MG63 (cell line): ENCODE results near the gene B4GALNT3. TPM values are rescaled to one million over a fixed set of nuclear protein-coding genes. Genes with fewer than 3 reads are reported as not detected.

Experiments
- DNase-seq: peaks from one replicate; pipeline ENCODE4 v3.0.0-alpha.2; 2020
- H3K27me3 ChIP-seq: fragments of 250-450 bp; sonication (Bioruptor Pico); 2 replicates; pipeline ENCODE4 v1.5.1; 2020; ENCODE audit warnings: mild to moderate bottlenecking, moderate library complexity
- H3K36me3 ChIP-seq: fragments of 250-450 bp; sonication (Bioruptor Pico); 2 replicates; pipeline ENCODE4 v1.5.1; 2020; ENCODE audit warnings: mild to moderate bottlenecking, moderate library complexity
- H3K4me3 ChIP-seq: fragments of 250-450 bp; sonication (Bioruptor Pico); 2 replicates; pipeline ENCODE4 v1.5.1; 2020; ENCODE audit warnings: mild to moderate bottlenecking, moderate library complexity
- H3K9me3 ChIP-seq: fragments of 250-450 bp; sonication (Bioruptor Pico); 2 replicates; pipeline ENCODE4 v1.5.1; 2020; ENCODE audit warnings: mild to moderate bottlenecking, moderate library complexity
- total RNA-seq: library from RNA; depleted of rRNA; stranded (reverse); fragments of >200 nt; shearing (Covaris generic); gene quantifications from 2 replicates; pipeline ENCODE4 v1.2.3, GENCODE V29; 2014; ENCODE audit warnings: low replicate concordance

B4GALNT3 gene
- total RNA-seq, 1 experiment from 2014 or later: 0.30 TPM

DNA sequence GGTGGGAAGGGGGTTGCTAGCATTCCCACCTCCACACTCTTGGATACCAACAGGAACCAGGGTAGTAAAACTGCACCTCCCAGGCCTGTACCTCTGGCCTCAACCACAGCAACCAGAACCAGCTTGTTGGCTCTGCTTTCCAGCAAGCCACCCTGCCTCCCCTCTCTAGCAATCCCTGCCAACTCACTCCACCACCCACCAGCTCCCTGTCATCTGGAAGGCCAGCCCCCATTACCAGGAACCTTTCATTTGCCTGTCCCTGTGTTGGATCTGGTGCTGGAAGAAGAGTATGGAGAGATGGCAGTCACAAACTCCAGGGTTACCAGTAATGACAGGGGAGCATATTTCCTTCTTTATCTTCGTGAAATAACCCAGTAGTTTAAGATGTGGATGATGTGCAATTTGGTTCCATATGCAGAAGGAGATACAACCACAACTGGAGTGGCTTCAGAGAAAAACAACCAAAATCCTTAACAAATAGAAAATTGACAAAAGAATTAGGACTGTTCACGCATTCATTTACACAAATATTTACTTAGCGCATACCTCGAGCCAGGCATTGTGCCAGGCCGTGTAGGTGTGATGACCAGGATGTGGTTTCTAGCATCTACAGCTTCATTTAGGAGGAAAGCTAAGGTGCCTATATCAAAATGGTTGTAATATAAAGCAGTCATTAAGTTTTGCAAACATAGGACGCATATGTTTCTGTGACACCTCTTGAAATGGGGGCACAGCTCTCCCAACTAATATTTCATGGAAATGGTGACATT lies 3.4 kb downstream of the B4GALNT3 start:
- H3K27me3 ChIP-seq: peaks cover 43% of the 10 kb centered on the region
- no peaks in the 10 kb centered on the region for H3K9me3 ChIP-seq
- DNase-seq: no peak
- H3K4me3 ChIP-seq: no peak overlapping the region
- H3K36me3 ChIP-seq: no peaks in the 10 kb centered on the region

DNA sequence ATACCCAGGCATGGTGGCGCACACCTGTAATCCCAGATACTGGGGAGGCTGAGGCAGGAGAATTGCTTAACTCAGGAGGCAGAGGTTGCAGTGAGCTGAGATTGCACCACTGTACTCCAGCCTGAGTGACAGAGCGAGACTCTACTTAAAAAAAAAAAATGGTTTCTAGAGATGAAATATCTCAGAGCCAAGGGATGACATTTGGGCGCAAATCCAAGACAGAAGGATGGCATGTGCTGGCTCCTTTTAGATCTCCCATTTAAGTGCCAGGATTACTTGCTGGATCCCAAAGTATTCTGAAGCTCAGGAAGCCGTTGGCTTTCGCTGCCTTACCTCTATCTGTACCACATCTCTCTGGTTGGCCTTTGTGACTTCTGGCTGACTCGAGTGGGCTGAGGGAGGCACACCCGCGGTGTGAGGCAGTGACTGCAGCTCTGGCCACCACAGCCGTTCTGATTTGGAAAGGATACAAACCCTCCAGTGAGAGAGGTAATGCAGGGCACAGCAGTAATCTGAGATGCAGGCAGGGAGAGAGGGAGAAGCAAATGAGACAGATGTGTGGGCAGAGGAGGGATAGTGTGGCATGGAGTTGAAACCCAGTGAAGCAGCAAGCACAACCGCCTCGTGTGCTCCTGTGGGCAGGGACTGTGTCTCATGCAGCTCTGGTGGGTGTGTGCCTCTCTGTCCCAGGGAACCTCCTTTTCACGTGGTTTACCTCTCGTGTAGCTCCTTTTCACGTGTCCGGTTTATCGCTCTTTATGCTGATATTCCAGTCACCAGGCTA lies 4.9 kb downstream of the B4GALNT3 start:
- H3K36me3 ChIP-seq: no peaks in the 10 kb centered on the region
- H3K9me3 ChIP-seq: no peaks in the 10 kb centered on the region
- H3K27me3 ChIP-seq: peaks cover 29% of the 10 kb centered on the region
- no peak overlapping the region for H3K4me3 ChIP-seq
- DNase-seq: no peak

DNA sequence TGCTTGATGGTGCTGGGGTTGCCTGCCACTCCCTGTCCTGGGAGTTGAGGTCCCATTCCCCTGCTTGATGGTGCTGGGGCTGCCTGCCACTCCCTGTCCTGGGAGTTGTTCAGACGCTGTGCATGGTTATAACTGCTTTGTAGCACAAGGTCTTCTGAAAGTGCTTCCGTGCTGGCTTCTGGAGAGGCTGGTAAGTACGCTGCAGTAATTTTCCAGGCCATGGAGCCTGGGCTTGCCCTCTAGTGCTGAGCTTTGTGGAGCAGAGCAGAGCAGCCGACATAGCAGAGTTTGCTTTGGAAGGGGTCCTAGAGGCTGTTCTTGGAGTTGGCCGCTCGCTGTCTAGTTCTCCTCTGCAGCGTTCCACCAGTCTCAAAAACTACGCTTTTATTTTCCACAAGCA lies 6.3 kb downstream of the B4GALNT3 start:
- DNase-seq: no peak
- H3K4me3 ChIP-seq: no peak overlapping the region
- peaks cover 21% of the 10 kb centered on the region for H3K27me3 ChIP-seq

GRCh38 chr12:466762-467161 lies 7.0 kb downstream of the B4GALNT3 start:
- H3K36me3 ChIP-seq: no peaks in the 10 kb centered on the region
- H3K4me3 ChIP-seq: no peak overlapping the region
- no peak for DNase-seq
- peaks cover 16% of the 10 kb centered on the region for H3K27me3 ChIP-seq
- H3K9me3 ChIP-seq: no peaks in the 10 kb centered on the region

More for the DNA sequence above, 6.3 kb downstream of the B4GALNT3 start:
- no peaks in the 10 kb centered on the region for H3K9me3 ChIP-seq
- H3K36me3 ChIP-seq: no peaks in the 10 kb centered on the region

DNA sequence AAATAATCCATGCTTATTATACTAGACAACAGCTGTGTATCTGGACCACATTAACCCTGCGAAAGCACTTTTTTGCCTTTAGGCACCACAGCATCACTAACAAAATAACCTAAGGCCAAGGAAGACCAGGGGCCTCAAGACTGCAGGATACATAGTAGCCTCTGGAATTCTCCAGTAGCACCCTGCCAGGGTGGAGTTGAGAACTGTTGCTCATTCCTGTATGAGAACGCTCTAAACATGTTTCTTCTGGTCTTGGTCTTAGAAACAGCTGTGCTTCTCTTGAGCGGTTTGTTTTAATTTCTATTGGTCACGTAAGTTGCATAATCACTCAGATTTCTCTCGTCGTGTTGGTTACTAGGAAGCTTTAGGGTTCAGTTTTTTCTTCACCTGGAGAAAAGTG lies 7.9 kb downstream of the B4GALNT3 start:
- no peaks in the 10 kb centered on the region for H3K36me3 ChIP-seq
- H3K27me3 ChIP-seq: peaks cover 8% of the 10 kb centered on the region; the same call in 1 of the 2 replicates
- DNase-seq: no peak
- H3K9me3 ChIP-seq: no peaks in the 10 kb centered on the region
- H3K4me3 ChIP-seq: no peak overlapping the region

GRCh38 chr12:468671-469389 lies 9.1 kb downstream of the B4GALNT3 start:
- H3K9me3 ChIP-seq: no peaks in the 10 kb centered on the region
- peaks cover 11% of the 10 kb centered on the region for H3K27me3 ChIP-seq
- H3K4me3 ChIP-seq: no peak overlapping the region
- DNase-seq: peak; percentile 82
- no peaks in the 10 kb centered on the region for H3K36me3 ChIP-seq

DNA sequence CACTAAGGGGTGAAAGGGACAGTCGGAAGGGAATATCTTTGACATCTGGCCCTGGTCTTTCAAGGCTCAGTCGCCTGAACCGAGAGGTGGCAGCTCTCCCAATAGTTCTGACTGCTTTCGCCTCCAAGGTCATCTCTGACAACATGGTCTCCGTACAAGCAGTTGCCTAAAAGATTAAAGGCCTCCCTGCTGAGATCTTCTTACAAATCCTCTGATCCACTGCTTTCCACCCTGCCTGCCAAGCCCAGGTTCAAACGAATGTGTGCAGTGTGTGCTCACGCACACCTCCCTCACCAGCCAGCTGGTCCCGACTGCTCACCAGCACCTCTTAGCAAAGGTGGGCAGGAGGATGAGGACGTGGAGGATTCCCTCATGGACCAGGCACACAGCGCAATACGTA lies 10.4 kb downstream of the B4GALNT3 start:
- Histone ChIP-seq H3K9me3 (no peaks in the 10 kb centered on the region), H3K36me3 (no peaks in the 10 kb centered on the region), H3K4me3 (no peak overlapping the region), H3K27me3 (peaks cover 12% of the 10 kb centered on the region)
- no peak for DNase-seq

DNA sequence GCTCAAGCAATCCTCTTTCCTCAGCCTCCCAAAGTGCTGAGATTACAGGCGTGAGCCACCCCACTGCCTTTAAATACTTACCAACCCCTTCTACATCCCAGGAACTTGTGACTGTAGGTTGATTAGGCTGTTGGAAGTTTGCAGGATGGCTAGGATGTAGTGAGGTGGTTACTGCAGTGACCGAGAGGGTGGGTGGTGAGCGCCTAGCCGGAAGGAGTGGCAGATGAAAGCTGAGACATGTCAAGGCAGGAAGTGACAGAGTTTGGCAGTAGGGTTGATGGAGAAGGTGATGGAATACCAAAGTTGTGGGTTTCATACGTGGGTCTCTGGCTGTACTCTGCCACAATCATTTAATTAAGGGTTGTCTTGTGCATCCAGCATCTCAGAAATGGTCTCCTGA lies 13.5 kb downstream of the B4GALNT3 start:
- H3K9me3 ChIP-seq: no peaks in the 10 kb centered on the region
- H3K4me3 ChIP-seq: no peak overlapping the region
- no peak for DNase-seq
- no peaks in the 10 kb centered on the region for H3K36me3 ChIP-seq
- H3K27me3 ChIP-seq: peaks cover 28% of the 10 kb centered on the region

GRCh38 chr12:473863-474577 lies 14.3 kb downstream of the B4GALNT3 start:
- H3K36me3 ChIP-seq: no peaks in the 10 kb centered on the region
- no peak for DNase-seq
- no peak overlapping the region for H3K4me3 ChIP-seq
- no peaks in the 10 kb centered on the region for H3K9me3 ChIP-seq
- H3K27me3 ChIP-seq: peaks cover 34% of the 10 kb centered on the region

DNA sequence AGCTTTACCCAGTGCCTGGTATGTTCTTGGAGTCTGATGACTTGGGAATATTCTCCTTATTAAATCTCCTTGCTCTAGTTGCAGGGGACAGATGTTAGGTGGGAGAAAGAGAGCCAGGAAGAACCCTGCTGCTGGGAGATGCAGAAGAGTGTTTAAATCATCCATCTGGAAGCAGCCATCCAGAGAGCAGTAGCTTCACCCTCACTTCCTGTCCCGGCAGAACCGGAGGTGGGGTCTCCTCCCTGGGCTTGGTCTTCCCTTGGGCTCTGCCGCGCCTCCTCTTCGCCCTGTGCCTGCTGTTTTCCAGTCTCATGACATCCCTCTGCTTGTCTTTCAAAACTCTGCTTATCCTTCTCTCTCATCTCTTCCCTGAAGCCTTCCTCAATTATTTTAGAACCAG lies 15.5 kb downstream of the B4GALNT3 start:
- no peak for DNase-seq
- H3K27me3 ChIP-seq: peaks cover 34% of the 10 kb centered on the region

DNA sequence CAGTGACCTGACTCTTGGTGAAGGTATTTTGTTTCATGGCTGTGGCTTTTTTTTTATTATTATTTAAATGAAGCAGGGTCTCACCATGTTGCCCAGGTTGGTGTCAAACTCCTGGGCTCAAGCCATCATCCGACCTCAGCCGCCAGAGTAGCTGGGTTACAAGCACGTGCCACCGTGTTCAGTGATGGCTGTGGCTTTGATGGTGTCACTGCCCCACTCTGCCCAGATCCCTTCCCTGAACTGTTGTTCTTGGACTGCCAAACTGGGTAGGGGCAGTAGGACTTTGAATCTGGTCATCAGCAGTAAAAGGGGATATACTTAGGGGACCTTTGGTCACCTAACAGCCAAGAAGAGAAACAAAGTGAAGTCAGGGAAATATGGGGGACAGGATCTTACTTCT lies 19.4 kb downstream of the B4GALNT3 start:
- no peak overlapping the region for H3K4me3 ChIP-seq
- no peaks in the 10 kb centered on the region for H3K9me3 ChIP-seq
- DNase-seq: no peak
- no peaks in the 10 kb centered on the region for H3K36me3 ChIP-seq
- H3K27me3 ChIP-seq: peaks cover 47% of the 10 kb centered on the region

More for the DNA sequence above, 15.5 kb downstream of the B4GALNT3 start:
- H3K36me3 ChIP-seq: no peaks in the 10 kb centered on the region
- H3K4me3 ChIP-seq: no peak overlapping the region
- H3K9me3 ChIP-seq: no peaks in the 10 kb centered on the region

DNA sequence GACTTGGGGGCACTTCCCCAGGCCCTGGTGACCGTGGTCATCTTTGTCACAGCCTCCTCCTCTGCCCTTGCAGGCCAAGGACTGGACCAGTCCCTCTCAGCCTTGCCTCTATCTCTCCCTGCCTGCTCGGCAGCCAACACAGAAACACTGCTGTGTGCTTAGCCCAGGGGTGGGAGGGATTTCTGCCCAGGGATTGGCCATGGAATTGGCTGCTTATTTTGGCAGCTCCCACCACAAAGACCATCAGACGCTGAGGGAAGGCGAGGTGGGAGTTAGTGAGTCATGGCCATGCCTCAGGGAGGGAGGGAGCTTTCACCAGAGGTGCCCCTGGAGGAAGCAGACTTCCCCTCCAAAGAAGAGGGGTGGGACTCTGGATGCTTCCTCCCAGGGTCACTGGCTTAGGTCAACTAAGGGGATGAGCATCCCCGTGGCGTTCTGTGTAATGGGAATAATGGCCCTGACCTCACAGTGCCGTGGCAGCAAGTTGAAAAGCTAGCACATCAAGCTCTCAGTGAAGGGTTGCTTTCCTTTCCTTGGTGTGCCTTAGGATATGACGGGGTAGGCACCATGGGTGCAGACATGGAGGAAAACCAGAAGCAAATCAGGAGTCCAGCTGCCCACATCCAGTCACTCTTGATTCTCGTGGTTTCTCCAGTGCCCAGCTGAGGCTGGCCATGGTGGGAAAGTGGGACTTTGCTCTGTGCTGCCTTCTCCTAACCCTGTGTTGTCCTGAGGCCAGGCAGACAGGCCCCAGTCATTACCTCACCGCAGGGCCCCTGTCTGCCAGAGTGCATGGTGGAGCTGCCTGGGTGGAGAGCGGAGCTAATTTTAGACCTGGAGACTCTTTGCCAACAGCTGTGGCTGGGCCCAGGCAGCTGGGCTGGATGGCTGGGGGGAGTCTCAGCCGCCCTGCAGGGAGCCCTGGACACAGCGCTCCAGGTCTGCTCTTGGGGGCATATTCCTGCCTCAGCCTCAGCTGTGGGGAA lies 21.4 kb downstream of the B4GALNT3 start:
- no peaks in the 10 kb centered on the region for H3K36me3 ChIP-seq
- peaks cover 50% of the 10 kb centered on the region for H3K27me3 ChIP-seq
- H3K9me3 ChIP-seq: no peaks in the 10 kb centered on the region
- H3K4me3 ChIP-seq: no peak overlapping the region
- DNase-seq: peak; percentile 77

DNA sequence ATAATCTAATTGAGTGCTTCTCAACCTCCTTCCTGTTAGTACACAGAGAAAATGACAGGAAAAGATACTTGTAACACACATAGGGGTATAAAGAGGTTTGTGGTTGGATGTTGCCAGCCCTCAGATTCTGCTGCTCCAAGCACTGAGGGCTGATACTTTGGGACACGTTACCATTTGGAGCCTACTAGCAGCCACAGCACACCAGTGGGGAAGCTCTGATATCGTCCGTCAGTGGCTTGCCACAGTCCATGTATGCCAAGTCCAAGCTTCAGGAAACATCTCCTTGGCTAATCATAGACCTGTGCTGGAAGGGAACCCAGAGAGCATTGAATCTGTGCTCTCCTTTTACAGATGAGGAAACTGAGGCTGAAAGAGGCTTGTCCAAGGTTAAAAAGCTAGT lies 22.3 kb downstream of the B4GALNT3 start:
- Histone ChIP-seq H3K9me3 (no peaks in the 10 kb centered on the region), H3K36me3 (no peaks in the 10 kb centered on the region), H3K4me3 (no peak overlapping the region), H3K27me3 (peaks cover 46% of the 10 kb centered on the region)
- no peak for DNase-seq

DNA sequence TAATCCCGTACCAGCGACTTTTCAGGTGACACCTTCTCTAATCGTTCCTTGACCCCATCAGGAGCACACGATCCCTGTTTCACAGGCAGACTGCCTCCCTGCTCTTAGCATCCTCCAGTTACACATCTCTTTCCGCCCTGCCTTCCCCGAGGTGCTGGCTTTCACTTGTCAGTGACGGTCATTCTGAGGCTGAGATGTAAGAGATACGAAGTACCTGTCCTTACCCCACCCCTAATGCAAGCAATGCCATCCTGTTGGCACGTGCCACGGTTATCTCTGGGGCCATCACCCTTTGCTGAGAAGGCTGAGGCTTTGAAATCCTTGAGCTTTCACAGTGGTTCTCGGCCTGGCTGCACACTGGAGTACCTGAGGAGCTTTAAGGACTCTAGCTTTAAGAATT lies 24.4 kb downstream of the B4GALNT3 start:
- H3K36me3 ChIP-seq: no peaks in the 10 kb centered on the region

GRCh38 chr12:490260-490659 lies 30.5 kb downstream of the B4GALNT3 start:
- no peak overlapping the region for H3K4me3 ChIP-seq
- no peaks in the 10 kb centered on the region for H3K36me3 ChIP-seq
- no peak for DNase-seq
- peaks cover 26% of the 10 kb centered on the region for H3K9me3 ChIP-seq
- peaks cover 13% of the 10 kb centered on the region for H3K27me3 ChIP-seq

More for the DNA sequence above, 24.4 kb downstream of the B4GALNT3 start:
- no peak for DNase-seq
- Histone ChIP-seq H3K27me3 (peaks cover 36% of the 10 kb centered on the region), H3K4me3 (no peak overlapping the region), H3K9me3 (no peaks in the 10 kb centered on the region)

- Histone ChIP-seq H3K27me3 (peaks cover 21% of the 10 kb centered on the region), H3K4me3 (no peak overlapping the region), H3K36me3 (no peaks in the 10 kb centered on the region)
Measured at GRCh38 chr12:495466-495865, 35.7 kb downstream of the B4GALNT3 start.

More at GRCh38 chr12:495466-495865, 35.7 kb downstream of the B4GALNT3 start:
- no peak for DNase-seq
- H3K9me3 ChIP-seq: peaks cover 13% of the 10 kb centered on the region
